HCT116 (cell line): Measurements from ENCODE around the gene ZNF157. TPM values are rescaled to one million over a fixed set of nuclear protein-coding genes. Genes with fewer than 3 reads are reported as not detected.

Experiments used
- ATAC-seq: fragments of 200-7000 bp; cut with Tn5 transposase; 2 replicates; pipeline ENCODE4 v1.9.1; 2020; ENCODE audit warnings: mild to moderate bottlenecking, moderate library complexity
- BruUV-seq: library from RNA; stranded (reverse); fragments of 400-500 nt; replicated peaks from 2 replicates; lab custom pipeline; 2021; lab: Mats Ljungman, UMichigan
- CTCF ChIA-PET: fragments of 300-600 bp; sonication (Branson Sonifier 250); formaldehyde crosslinking; loops from one replicate; lab custom pipeline; 2021; ENCODE audit warnings: antibody characterized with exemption; lab: Charles Lee
- POLR2A ChIA-PET: fragments of 300-600, 350-600 bp; sonication (Branson Sonifier 250); formaldehyde crosslinking; loops from one replicate; lab custom pipeline; 2021; ENCODE audit warnings: antibody characterized with exemption; lab: Charles Lee
- RAD21 ChIA-PET, 2 experiments: fragments of 300-600 bp; sonication (Branson Sonifier 250); formaldehyde crosslinking; loops; one replicate each; lab custom pipeline; 2023; ENCODE audit warnings: low total read pairs in 2 of 2; ENCODE audit not compliant: uncharacterized antibody in 2 of 2, unreplicated experiment in 2 of 2, low non-redundant PET in 1 of 2; lab: Charles Lee
- DNase-seq: peaks from one replicate; pipeline ENCODE4 v3.0.0-alpha.2; 2010; ENCODE audit warnings: low read depth, low spot score
- H2AFZ ChIP-seq: fragments of 200-600 bp; shearing (Covaris generic), sonication (generic); 2 replicates; pipeline ENCODE4 v1.6.1; 2017; ENCODE audit warnings: low read depth, mixed run types, mixed read lengths, antibody characterized with exemption, low read length; ENCODE audit not compliant: poor library complexity, severe bottlenecking
- H3K27ac ChIP-seq: 2 replicates; pipeline ENCODE4 v1.5.1; 2012; ENCODE audit warnings: low read depth, low read length
- H3K27me3 ChIP-seq: fragments of 200-600 bp; sonication (generic); 2 replicates; pipeline ENCODE4 v1.6.1; 2016; ENCODE audit warnings: mixed run types, low read length, mixed read lengths; ENCODE audit not compliant: insufficient read depth
- H3K36me3 ChIP-seq, 2 experiments: fragments of 200-500 bp in 1 of 2; fragments of 200-600 bp in 1 of 2; sonication (Bioruptor generic) in 1 of 2; sonication (generic) in 1 of 2; 2 replicates each; pipeline versions ENCODE4 v1.5.1 to v1.6.1; 2014 to 2016; ENCODE audit warnings: low read length in 2 of 2, inconsistent platforms in 1 of 2, mixed read lengths in 1 of 2, mixed run types in 1 of 2; ENCODE audit not compliant: insufficient read depth in 2 of 2, control insufficient read depth in 1 of 2
- H3K4me1 ChIP-seq, 2 experiments: fragments of 200-600 bp in 1 of 2; sonication (generic) in 1 of 2; 2 replicates each; pipeline versions ENCODE4 v1.5.1 to v1.6.1; 2012 to 2017; ENCODE audit warnings: low read length in 2 of 2, inconsistent platforms in 1 of 2, mild to moderate bottlenecking in 1 of 2, mixed read lengths in 1 of 2, mixed run types in 1 of 2, moderate library complexity in 1 of 2; ENCODE audit not compliant: insufficient read depth in 2 of 2, control insufficient read depth in 1 of 2
- H3K4me2 ChIP-seq: fragments of 200-600 bp; sonication (generic); 2 replicates; pipeline ENCODE4 v1.6.1; 2017; ENCODE audit warnings: mixed run types, low read length, mixed read lengths
- H3K4me3 ChIP-seq, 2 experiments: fragments of 200-600 bp in 1 of 2; sonication (generic) in 1 of 2; replicated peaks in 1 of 2; 2 replicates each; pipeline ENCODE4 v1.5.1; 2011 to 2016; ENCODE audit warnings: low read length in 2 of 2, control low read depth in 1 of 2, low read depth in 1 of 2, mild to moderate bottlenecking in 1 of 2, mixed read lengths in 1 of 2, mixed run types in 1 of 2
- H3K79me2 ChIP-seq: fragments of 200-600 bp; sonication (generic); 2 replicates; pipeline ENCODE4 v1.6.1; 2017; ENCODE audit warnings: mild to moderate bottlenecking, mixed run types, low read length, moderate library complexity, mixed read lengths; ENCODE audit not compliant: insufficient read depth
- H3K9ac ChIP-seq: fragments of 200-600 bp; sonication (generic); 2 replicates; pipeline ENCODE4 v1.6.1; 2016; ENCODE audit warnings: low read length, mixed read lengths
- H3K9me2 ChIP-seq: fragments of 200-600 bp; sonication (generic), shearing (Covaris generic); 2 replicates; pipeline ENCODE4 v1.6.1; 2017; ENCODE audit warnings: mixed run types, mild to moderate bottlenecking, moderate library complexity; ENCODE audit not compliant: insufficient read depth
- H3K9me3 ChIP-seq, 2 experiments: fragments of 200-500 bp in 1 of 2; fragments of 200-600 bp in 1 of 2; sonication (Bioruptor generic) in 1 of 2; sonication (generic) in 1 of 2; 2 replicates each; pipeline ENCODE4 v1.6.1; 2014 to 2017; ENCODE audit warnings: low read length in 2 of 2, mixed read lengths in 2 of 2, inconsistent platforms in 1 of 2, low read depth in 1 of 2, mild to moderate bottlenecking in 1 of 2, mixed run types in 1 of 2, moderate library complexity in 1 of 2; ENCODE audit not compliant: control insufficient read depth in 1 of 2, insufficient read depth in 1 of 2
- H4K20me1 ChIP-seq: fragments of 200-600 bp; sonication (generic), shearing (Covaris generic); 2 replicates; pipeline ENCODE4 v1.6.1; 2017; ENCODE audit warnings: mixed run types, mild to moderate bottlenecking, moderate library complexity; ENCODE audit not compliant: insufficient read depth
- ELF1 ChIP-seq: IDR thresholded peaks from 2 replicates; pipeline ENCODE4 v1.6.1; 2012; ENCODE audit warnings: low read depth, borderline replicate concordance
- POLR2AphosphoS5 ChIP-seq: IDR thresholded peaks from 2 replicates; pipeline ENCODE4 v1.6.1; 2011; ENCODE audit warnings: mild to moderate bottlenecking, low read depth, low read length, moderate library complexity
- RAD21 ChIP-seq: IDR thresholded peaks from 2 replicates; pipeline ENCODE4 v1.6.1; 2012; ENCODE audit warnings: low read depth, mild to moderate bottlenecking
- SRF ChIP-seq: IDR thresholded peaks from 2 replicates; pipeline ENCODE4 v1.6.1; 2012; ENCODE audit warnings: low read depth
- ZFX ChIP-seq: fragments of 450-650 bp; IDR thresholded peaks from 2 replicates; pipeline ENCODE4 v1.6.1; 2017
- ZNF274 ChIP-seq: fragments of 200-500 bp; sonication (Bioruptor generic); IDR thresholded peaks from 2 replicates; pipeline ENCODE4 v1.6.1; 2014; ENCODE audit warnings: mild to moderate bottlenecking, low read depth, low read length, inconsistent platforms
- intact Hi-C: fragments of 100-400 bp; cut with micrococcal nuclease; formaldehyde crosslinking; loops from 2 replicates; pipeline ENCODE4 v1.10.0; 2022
- total RNA-seq: library from RNA; stranded (reverse); gene quantifications from one replicate; pipeline ENCODE4 v1.2.1, GENCODE V29; 2021; ENCODE audit not compliant: unreplicated experiment
- TF ChIP-seq, protein P1 (sequence below): IDR thresholded peaks from 2 replicates; pipeline ENCODE4 v1.6.1; 2011; ENCODE audit warnings: mild to moderate bottlenecking, low read length, moderate library complexity; ENCODE audit not compliant: insufficient replicate concordance; ENCODE audit errors: extremely low read depth
- TF ChIP-seq, protein P2 (sequence below): IDR thresholded peaks from 2 replicates; pipeline ENCODE4 v1.6.1; 2012
- TF ChIP-seq, protein P3 (sequence below), 3 experiments: fragments of 200-600 bp in 1 of 3; sonication (generic) in 1 of 3; IDR thresholded peaks in 2 of 3; conservative IDR thresholded peaks in 1 of 3; 2 replicates each; pipeline ENCODE4 v1.5.1; 2012 to 2017; ENCODE audit warnings: low read depth in 2 of 3, low read length in 2 of 3, antibody characterized with exemption in 1 of 3, borderline replicate concordance in 1 of 3, control low read depth in 1 of 3, mild to moderate bottlenecking in 1 of 3, mixed read lengths in 1 of 3, mixed run types in 1 of 3, moderate library complexity in 1 of 3; ENCODE audit not compliant: insufficient read depth in 1 of 3
- TF ChIP-seq, protein P4 (sequence below): IDR thresholded peaks from 2 replicates; pipeline ENCODE4 v1.6.1; 2012; ENCODE audit warnings: low read depth

Gene ZNF157
- total RNA-seq, 1 experiment from 2014 or later: not detected

DNA sequence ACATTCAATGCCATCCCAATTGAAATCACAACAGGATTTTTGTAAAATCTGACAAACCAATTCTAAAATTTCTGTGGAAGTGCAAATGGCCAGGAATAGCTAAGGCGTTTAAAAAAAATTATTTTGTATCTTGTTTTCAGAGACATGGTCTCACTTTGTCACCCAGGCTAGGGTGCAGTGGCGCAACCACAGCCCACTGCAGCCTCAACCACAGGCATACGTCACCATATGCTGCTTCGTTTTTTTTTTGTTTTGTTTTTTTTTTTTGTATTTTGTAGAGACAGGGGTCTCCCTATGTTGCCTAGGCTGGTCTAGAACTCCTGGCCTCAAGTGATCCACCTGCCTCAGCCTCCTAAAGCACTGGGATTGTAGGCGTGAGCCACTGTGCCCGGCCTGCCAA, 88.2 kb downstream of the ZNF157 start:
- no peak overlapping the region for H3K4me2 ChIP-seq
- no peaks in the 10 kb centered on the region for H3K9me3 ChIP-seq
- intact Hi-C loops: no loop called here
- H3K79me2 ChIP-seq: no peaks in the 10 kb centered on the region
- H3K9me2 ChIP-seq: no peaks in the 10 kb centered on the region
- peaks cover 0 to 13% of the 10 kb centered on the region in 2 experiments; a peak in 1 of 4 replicates for H3K36me3 ChIP-seq
- ChIA-PET POLR2A (no interaction called here), CTCF (no interaction called here), RAD21 (no interaction called here)
- DNase-seq (no peak), ATAC-seq (no peak)
- no peak overlapping the region for H3K4me3 ChIP-seq
- no peak overlapping the region for H3K27ac ChIP-seq
- no TSS peak for BruUV-seq
- no peak overlapping the region for H2AFZ ChIP-seq
- no peaks in the 10 kb centered on the region for H4K20me1 ChIP-seq
- no peak overlapping the region for H3K9ac ChIP-seq
- TF ChIP-seq SRF (no peak), ZNF274 (no peak), ELF1 (no peak), ZFX (no peak), POLR2AphosphoS5 (no peak), RAD21 (no peak)
- TF ChIP-seq, protein P1, sequence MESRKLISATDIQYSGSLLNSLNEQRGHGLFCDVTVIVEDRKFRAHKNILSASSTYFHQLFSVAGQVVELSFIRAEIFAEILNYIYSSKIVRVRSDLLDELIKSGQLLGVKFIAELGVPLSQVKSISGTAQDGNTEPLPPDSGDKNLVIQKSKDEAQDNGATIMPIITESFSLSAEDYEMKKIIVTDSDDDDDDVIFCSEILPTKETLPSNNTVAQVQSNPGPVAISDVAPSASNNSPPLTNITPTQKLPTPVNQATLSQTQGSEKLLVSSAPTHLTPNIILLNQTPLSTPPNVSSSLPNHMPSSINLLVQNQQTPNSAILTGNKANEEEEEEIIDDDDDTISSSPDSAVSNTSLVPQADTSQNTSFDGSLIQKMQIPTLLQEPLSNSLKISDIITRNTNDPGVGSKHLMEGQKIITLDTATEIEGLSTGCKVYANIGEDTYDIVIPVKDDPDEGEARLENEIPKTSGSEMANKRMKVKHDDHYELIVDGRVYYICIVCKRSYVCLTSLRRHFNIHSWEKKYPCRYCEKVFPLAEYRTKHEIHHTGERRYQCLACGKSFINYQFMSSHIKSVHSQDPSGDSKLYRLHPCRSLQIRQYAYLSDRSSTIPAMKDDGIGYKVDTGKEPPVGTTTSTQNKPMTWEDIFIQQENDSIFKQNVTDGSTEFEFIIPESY: no peak
- TF ChIP-seq, protein P2, sequence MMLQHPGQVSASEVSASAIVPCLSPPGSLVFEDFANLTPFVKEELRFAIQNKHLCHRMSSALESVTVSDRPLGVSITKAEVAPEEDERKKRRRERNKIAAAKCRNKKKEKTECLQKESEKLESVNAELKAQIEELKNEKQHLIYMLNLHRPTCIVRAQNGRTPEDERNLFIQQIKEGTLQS: no peak
- TF ChIP-seq, protein P3, sequence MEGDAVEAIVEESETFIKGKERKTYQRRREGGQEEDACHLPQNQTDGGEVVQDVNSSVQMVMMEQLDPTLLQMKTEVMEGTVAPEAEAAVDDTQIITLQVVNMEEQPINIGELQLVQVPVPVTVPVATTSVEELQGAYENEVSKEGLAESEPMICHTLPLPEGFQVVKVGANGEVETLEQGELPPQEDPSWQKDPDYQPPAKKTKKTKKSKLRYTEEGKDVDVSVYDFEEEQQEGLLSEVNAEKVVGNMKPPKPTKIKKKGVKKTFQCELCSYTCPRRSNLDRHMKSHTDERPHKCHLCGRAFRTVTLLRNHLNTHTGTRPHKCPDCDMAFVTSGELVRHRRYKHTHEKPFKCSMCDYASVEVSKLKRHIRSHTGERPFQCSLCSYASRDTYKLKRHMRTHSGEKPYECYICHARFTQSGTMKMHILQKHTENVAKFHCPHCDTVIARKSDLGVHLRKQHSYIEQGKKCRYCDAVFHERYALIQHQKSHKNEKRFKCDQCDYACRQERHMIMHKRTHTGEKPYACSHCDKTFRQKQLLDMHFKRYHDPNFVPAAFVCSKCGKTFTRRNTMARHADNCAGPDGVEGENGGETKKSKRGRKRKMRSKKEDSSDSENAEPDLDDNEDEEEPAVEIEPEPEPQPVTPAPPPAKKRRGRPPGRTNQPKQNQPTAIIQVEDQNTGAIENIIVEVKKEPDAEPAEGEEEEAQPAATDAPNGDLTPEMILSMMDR (IDR thresholded peaks at IDR 0.05 in 2 of 3, conservative IDR thresholded peaks at IDR 0.05 in 1 of 3; ENCODE audit: borderline replicate concordance in 1 of 3, insufficient read depth in 1 of 3, low read depth in 2 of 3, low read length in 2 of 3): no peak
- TF ChIP-seq, protein P4, sequence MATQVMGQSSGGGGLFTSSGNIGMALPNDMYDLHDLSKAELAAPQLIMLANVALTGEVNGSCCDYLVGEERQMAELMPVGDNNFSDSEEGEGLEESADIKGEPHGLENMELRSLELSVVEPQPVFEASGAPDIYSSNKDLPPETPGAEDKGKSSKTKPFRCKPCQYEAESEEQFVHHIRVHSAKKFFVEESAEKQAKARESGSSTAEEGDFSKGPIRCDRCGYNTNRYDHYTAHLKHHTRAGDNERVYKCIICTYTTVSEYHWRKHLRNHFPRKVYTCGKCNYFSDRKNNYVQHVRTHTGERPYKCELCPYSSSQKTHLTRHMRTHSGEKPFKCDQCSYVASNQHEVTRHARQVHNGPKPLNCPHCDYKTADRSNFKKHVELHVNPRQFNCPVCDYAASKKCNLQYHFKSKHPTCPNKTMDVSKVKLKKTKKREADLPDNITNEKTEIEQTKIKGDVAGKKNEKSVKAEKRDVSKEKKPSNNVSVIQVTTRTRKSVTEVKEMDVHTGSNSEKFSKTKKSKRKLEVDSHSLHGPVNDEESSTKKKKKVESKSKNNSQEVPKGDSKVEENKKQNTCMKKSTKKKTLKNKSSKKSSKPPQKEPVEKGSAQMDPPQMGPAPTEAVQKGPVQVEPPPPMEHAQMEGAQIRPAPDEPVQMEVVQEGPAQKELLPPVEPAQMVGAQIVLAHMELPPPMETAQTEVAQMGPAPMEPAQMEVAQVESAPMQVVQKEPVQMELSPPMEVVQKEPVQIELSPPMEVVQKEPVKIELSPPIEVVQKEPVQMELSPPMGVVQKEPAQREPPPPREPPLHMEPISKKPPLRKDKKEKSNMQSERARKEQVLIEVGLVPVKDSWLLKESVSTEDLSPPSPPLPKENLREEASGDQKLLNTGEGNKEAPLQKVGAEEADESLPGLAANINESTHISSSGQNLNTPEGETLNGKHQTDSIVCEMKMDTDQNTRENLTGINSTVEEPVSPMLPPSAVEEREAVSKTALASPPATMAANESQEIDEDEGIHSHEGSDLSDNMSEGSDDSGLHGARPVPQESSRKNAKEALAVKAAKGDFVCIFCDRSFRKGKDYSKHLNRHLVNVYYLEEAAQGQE: no peak
- no peaks in the 10 kb centered on the region for H3K27me3 ChIP-seq
- H3K4me1 ChIP-seq: no peaks in the 10 kb centered on the region
